ENCODE data around the gene CNTNAP5. TPM values are rescaled to one million over a fixed set of nuclear protein-coding genes. Genes with fewer than 3 reads are reported as not detected.

CNTNAP5 gene
- total RNA-seq, 1 donor from 2014 or later, result not detected

GRCh38 chr2:124702777-124703176, 677.7 kb downstream of the CNTNAP5 start:
- no peaks in the 10 kb centered on the region for H3K36me3 Mint-ChIP-seq (ENCODE audit: unreplicated experiment)

GRCh38 chr2:124704071-124704925, 679.2 kb downstream of the CNTNAP5 start:
- Mint-ChIP-seq H3K27ac (ENCODE audit: unreplicated experiment) (no peak overlapping the region), H3K36me3 (ENCODE audit: unreplicated experiment) (no peaks in the 10 kb centered on the region), H3K4me3 (ENCODE audit: unreplicated experiment) (no peak overlapping the region), H3K27me3 (ENCODE audit: unreplicated experiment) (no peaks in the 10 kb centered on the region), H3K4me1 (ENCODE audit: unreplicated experiment) (no peaks in the 10 kb centered on the region), H3K9me3 (ENCODE audit: unreplicated experiment) (peaks cover 26% of the 10 kb centered on the region)
- no peak for DNase-seq (ENCODE audit: extremely low spot score, unreplicated experiment)
- TF ChIP-seq CTCF (IDR thresholded peaks at IDR 0.05), result no peak

More at GRCh38 chr2:124702777-124703176, 677.7 kb downstream of the CNTNAP5 start:
- TF ChIP-seq CTCF (IDR thresholded peaks at IDR 0.05), result no peak
- H3K4me3 Mint-ChIP-seq (ENCODE audit: unreplicated experiment), result no peak overlapping the region
- H3K27ac Mint-ChIP-seq (ENCODE audit: unreplicated experiment), result no peak overlapping the region
- no peaks in the 10 kb centered on the region for H3K4me1 Mint-ChIP-seq (ENCODE audit: unreplicated experiment)
- H3K9me3 Mint-ChIP-seq (ENCODE audit: unreplicated experiment), result peaks cover 28% of the 10 kb centered on the region
- no peaks in the 10 kb centered on the region for H3K27me3 Mint-ChIP-seq (ENCODE audit: unreplicated experiment)
- no peak for DNase-seq (ENCODE audit: extremely low spot score, unreplicated experiment)

GRCh38 chr2:124708661-124709060, 683.6 kb downstream of the CNTNAP5 start:
- Mint-ChIP-seq H3K4me3 (ENCODE audit: unreplicated experiment) (no peak overlapping the region), H3K27me3 (ENCODE audit: unreplicated experiment) (no peaks in the 10 kb centered on the region), H3K4me1 (ENCODE audit: unreplicated experiment) (no peaks in the 10 kb centered on the region), H3K9me3 (ENCODE audit: unreplicated experiment) (peaks cover 19% of the 10 kb centered on the region), H3K27ac (ENCODE audit: unreplicated experiment) (no peak overlapping the region), H3K36me3 (ENCODE audit: unreplicated experiment) (no peaks in the 10 kb centered on the region)
- no peak for DNase-seq (ENCODE audit: extremely low spot score, unreplicated experiment)
- no peak for TF ChIP-seq CTCF (IDR thresholded peaks at IDR 0.05)

- no peaks in the 10 kb centered on the region for H3K4me1 Mint-ChIP-seq (ENCODE audit: unreplicated experiment)
- no peak overlapping the region for H3K4me3 Mint-ChIP-seq (ENCODE audit: unreplicated experiment)
- no peaks in the 10 kb centered on the region for H3K27me3 Mint-ChIP-seq (ENCODE audit: unreplicated experiment)
- peaks cover 20% of the 10 kb centered on the region for H3K9me3 Mint-ChIP-seq (ENCODE audit: unreplicated experiment)
- no peak for TF ChIP-seq CTCF (IDR thresholded peaks at IDR 0.05)
- no peak overlapping the region for H3K27ac Mint-ChIP-seq (ENCODE audit: unreplicated experiment)
- H3K36me3 Mint-ChIP-seq (ENCODE audit: unreplicated experiment), result no peaks in the 10 kb centered on the region
- no peak for DNase-seq (ENCODE audit: extremely low spot score, unreplicated experiment)
These were observed 688.9 kb downstream of the CNTNAP5 start for GRCh38 chr2:124713969-124714368.

GRCh38 chr2:124725187-124725586, 700.1 kb downstream of the CNTNAP5 start:
- H3K4me3 Mint-ChIP-seq (ENCODE audit: unreplicated experiment), result no peak overlapping the region
- DNase-seq (ENCODE audit: extremely low spot score, unreplicated experiment), result no peak
- H3K36me3 Mint-ChIP-seq (ENCODE audit: unreplicated experiment), result no peaks in the 10 kb centered on the region
- no peak for TF ChIP-seq CTCF (IDR thresholded peaks at IDR 0.05)
- no peaks in the 10 kb centered on the region for H3K4me1 Mint-ChIP-seq (ENCODE audit: unreplicated experiment)
- peaks cover 30% of the 10 kb centered on the region for H3K9me3 Mint-ChIP-seq (ENCODE audit: unreplicated experiment)
- H3K27ac Mint-ChIP-seq (ENCODE audit: unreplicated experiment), result no peak overlapping the region
- no peaks in the 10 kb centered on the region for H3K27me3 Mint-ChIP-seq (ENCODE audit: unreplicated experiment)
